ENCODE measurements around the gene RRAGB.
A peak's percentile ranks its signal among the peaks of the same experiment; 100 is the strongest.
"Not testable (repeated sequence)": the region's sequence is repeated elsewhere in the genome, so short reads cannot be mapped to it uniquely, and the experiment has no call there.

RRAGB gene

DNA sequence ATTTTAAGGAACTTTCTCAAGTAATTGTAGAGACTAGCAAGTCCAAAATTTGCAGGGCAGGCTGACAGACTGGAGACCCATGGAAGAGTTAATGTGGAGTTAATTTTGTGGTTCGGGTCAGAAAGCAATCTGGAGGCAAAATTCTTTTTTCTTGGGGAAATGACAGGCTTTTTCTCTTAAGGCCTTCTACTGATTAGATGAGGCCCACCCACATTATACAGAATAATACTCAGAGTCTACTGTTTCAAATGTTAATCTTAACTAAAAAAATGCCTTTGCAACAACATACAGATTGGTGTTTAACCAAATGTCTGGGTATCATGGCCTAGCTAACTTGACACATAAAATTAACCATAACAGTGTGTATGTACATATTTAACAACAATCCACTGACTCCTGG is 32.7 kb downstream of the RRAGB start:
- Histone ChIP-seq H3K4me3 (ENCODE audit: low read depth, low read length) (no peak overlapping the region), H3K27me3 (replicated peaks) (no peaks in the 10 kb centered on the region), H3K27ac (no peak overlapping the region), H3K36me3 (replicated peaks) (no peaks in the 10 kb centered on the region)
- DNase-seq = no peak
- TF ChIP-seq, protein P1, sequence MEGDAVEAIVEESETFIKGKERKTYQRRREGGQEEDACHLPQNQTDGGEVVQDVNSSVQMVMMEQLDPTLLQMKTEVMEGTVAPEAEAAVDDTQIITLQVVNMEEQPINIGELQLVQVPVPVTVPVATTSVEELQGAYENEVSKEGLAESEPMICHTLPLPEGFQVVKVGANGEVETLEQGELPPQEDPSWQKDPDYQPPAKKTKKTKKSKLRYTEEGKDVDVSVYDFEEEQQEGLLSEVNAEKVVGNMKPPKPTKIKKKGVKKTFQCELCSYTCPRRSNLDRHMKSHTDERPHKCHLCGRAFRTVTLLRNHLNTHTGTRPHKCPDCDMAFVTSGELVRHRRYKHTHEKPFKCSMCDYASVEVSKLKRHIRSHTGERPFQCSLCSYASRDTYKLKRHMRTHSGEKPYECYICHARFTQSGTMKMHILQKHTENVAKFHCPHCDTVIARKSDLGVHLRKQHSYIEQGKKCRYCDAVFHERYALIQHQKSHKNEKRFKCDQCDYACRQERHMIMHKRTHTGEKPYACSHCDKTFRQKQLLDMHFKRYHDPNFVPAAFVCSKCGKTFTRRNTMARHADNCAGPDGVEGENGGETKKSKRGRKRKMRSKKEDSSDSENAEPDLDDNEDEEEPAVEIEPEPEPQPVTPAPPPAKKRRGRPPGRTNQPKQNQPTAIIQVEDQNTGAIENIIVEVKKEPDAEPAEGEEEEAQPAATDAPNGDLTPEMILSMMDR (IDR thresholded peaks at IDR 0.05; ENCODE audit: low read depth, low read length, missing control alignments) = no peak
- in situ Hi-C loops (cut with HindIII; ENCODE audit: low pct_ligation_motif_present, low sequenced_read_pairs) = no loop called here

DNA sequence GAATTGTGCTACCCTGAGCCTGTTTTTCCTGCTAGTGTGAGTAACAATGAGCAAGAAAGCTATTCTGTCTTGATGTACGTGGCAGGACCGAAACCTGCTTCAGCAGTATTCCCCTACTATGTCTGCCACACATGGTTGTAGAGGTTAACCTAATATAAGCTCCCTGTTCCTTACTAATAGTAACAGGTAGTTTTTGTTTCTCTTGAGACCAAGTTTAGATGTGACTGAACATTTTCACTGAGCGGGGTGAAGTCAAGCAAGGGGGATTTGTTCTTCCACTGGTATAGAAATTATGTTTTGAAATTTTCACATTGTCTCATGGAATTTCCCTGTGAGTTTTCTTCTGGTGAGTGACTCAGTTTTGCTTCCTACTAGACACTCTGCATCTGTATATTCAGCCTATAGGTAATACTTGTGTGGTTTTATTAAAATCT is 37.3 kb downstream of the RRAGB start:
- in situ Hi-C loops (cut with HindIII; ENCODE audit: low pct_ligation_motif_present, low sequenced_read_pairs) = no loop called here
- no peak for DNase-seq
- no peak overlapping the region for H3K27ac ChIP-seq

GRCh38 chrX:55758033-55758432 is 40.5 kb downstream of the RRAGB start:
- H3K27ac ChIP-seq = no peak overlapping the region
- DNase-seq = peak; percentile 40
- in situ Hi-C loops (cut with HindIII; ENCODE audit: low pct_ligation_motif_present, low sequenced_read_pairs) = no loop called here
- H3K27me3 ChIP-seq (replicated peaks) = no peaks in the 10 kb centered on the region
- no peak overlapping the region for H3K4me3 ChIP-seq (ENCODE audit: low read depth, low read length)
- TF ChIP-seq, protein P1 (IDR thresholded peaks at IDR 0.05; ENCODE audit: low read depth, low read length, missing control alignments) = no peak
- no peaks in the 10 kb centered on the region for H3K36me3 ChIP-seq (replicated peaks)

More for the DNA sequence above, 37.3 kb downstream of the RRAGB start:
- TF ChIP-seq, protein P1 (IDR thresholded peaks at IDR 0.05; ENCODE audit: low read depth, low read length, missing control alignments) = no peak
- H3K27me3 ChIP-seq (replicated peaks) = no peaks in the 10 kb centered on the region
- no peaks in the 10 kb centered on the region for H3K36me3 ChIP-seq (replicated peaks)
- no peak overlapping the region for H3K4me3 ChIP-seq (ENCODE audit: low read depth, low read length)

GRCh38 chrX:55759478-55759877 is 41.9 kb downstream of the RRAGB start:
- no peaks in the 10 kb centered on the region for H3K36me3 ChIP-seq (replicated peaks)
- DNase-seq = no peak
- H3K27me3 ChIP-seq (replicated peaks) = no peaks in the 10 kb centered on the region
- no peak overlapping the region for H3K4me3 ChIP-seq (ENCODE audit: low read depth, low read length)
- no peak overlapping the region for H3K27ac ChIP-seq
- TF ChIP-seq, protein P1 (IDR thresholded peaks at IDR 0.05; ENCODE audit: low read depth, low read length, missing control alignments) = no peak
- in situ Hi-C loops (cut with HindIII; ENCODE audit: low pct_ligation_motif_present, low sequenced_read_pairs) = no loop called here

GRCh38 chrX:55767100-55767499 is 49.6 kb downstream of the RRAGB start:
- no peak overlapping the region for H3K27ac ChIP-seq
- TF ChIP-seq, protein P1 (IDR thresholded peaks at IDR 0.05; ENCODE audit: low read depth, low read length, missing control alignments) = no peak
- in situ Hi-C loops (cut with HindIII; ENCODE audit: low pct_ligation_motif_present, low sequenced_read_pairs) = no loop called here
- no peaks in the 10 kb centered on the region for H3K36me3 ChIP-seq (replicated peaks)
- DNase-seq = no peak
- H3K27me3 ChIP-seq (replicated peaks) = no peaks in the 10 kb centered on the region
- no peak overlapping the region for H3K4me3 ChIP-seq (ENCODE audit: low read depth, low read length)

DNA sequence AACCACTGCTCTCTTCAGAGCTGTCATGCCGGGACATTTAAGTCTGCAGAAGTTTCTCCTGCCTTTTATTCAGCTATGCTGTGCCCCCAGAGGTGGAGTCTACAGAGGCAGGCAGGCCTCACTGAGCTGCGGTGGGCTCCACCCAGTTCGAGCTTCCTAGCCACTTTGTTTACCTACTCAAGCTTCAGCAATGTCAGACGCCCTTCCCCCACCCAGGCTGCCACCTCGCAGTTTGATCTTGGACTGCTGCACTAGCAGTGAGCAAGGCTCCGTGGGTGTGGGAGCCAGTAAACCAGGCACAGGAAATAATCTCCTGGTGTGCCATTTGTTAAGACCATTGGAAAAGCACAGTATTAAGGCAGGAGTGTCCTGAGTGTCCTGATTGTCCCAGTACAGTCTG is 56.9 kb downstream of the RRAGB start:
- DNase-seq; in situ Hi-C loops (cut with HindIII; ENCODE audit: low pct_ligation_motif_present, low sequenced_read_pairs); H3K36me3 ChIP-seq (replicated peaks): not testable (repeated sequence)

More for the DNA sequence above, 56.9 kb downstream of the RRAGB start:
- not testable (repeated sequence) for H3K4me3 ChIP-seq (ENCODE audit: low read depth, low read length); H3K27ac ChIP-seq; H3K27me3 ChIP-seq (replicated peaks)
